Endothelial cell of umbilical vein (primary cell): ENCODE measurements around the gene ALPL. TPM values are rescaled to one million over a fixed set of nuclear protein-coding genes. Genes with fewer than 3 reads are reported as not detected.

Experiments used
- BruUV-seq: library from RNA; stranded (reverse); fragments of 400-500 nt; replicated peaks from 2 replicates; lab custom pipeline; 2021; lab: Mats Ljungman, UMichigan
- CTCF ChIA-PET: fragments of 300-600, 350-600 bp; sonication (Branson Sonifier 250); formaldehyde crosslinking; loops from one replicate; lab custom pipeline; 2021; ENCODE audit warnings: antibody characterized with exemption, inconsistent platforms; lab: Charles Lee
- POLR2A ChIA-PET: fragments of 300-600, 350-600 bp; sonication (Branson Sonifier 250); formaldehyde crosslinking; loops from one replicate; lab custom pipeline; 2021; ENCODE audit warnings: antibody characterized with exemption, inconsistent platforms; lab: Charles Lee
- DNase-seq: peaks from one replicate; pipeline ENCODE4 v3.0.0-alpha.2; 2011; ENCODE audit warnings: low read depth, low spot score
- FAIRE-seq: peaks from 2 replicates; lab custom pipeline; 2011; peaks lifted over from hg19 to GRCh38; lab: Jason Lieb, UNC
- H2AFZ ChIP-seq: 2 replicates; pipeline ENCODE4 v1.6.0; 2012; ENCODE audit warnings: low read depth, low read length, control low read depth, inconsistent platforms
- H3K27ac ChIP-seq: 2 replicates; pipeline ENCODE4 v1.5.1; 2011; ENCODE audit warnings: low read depth, mild to moderate bottlenecking, control low read depth, low read length, moderate library complexity; ENCODE audit not compliant: insufficient read depth
- H3K27me3 ChIP-seq, 2 experiments: 2 replicates each; pipeline versions ENCODE4 v1.6.0 to v1.6.1; 2011; ENCODE audit warnings: low read length in 2 of 2, mixed read lengths in 1 of 2; ENCODE audit not compliant: control insufficient read depth in 2 of 2, insufficient read depth in 2 of 2
- H3K36me3 ChIP-seq, 2 experiments: 2 replicates in 1 of 2; 3 replicates in 1 of 2; pipeline ENCODE4 v1.5.1; 2011; ENCODE audit warnings: low read length in 2 of 2, mild to moderate bottlenecking in 1 of 2, moderate library complexity in 1 of 2; ENCODE audit not compliant: control insufficient read depth in 2 of 2, insufficient read depth in 2 of 2; ENCODE audit errors: extremely low read depth in 1 of 2
- H3K4me1 ChIP-seq: 3 replicates; pipeline ENCODE4 v1.5.1; 2011; ENCODE audit warnings: mild to moderate bottlenecking, low read length; ENCODE audit not compliant: control insufficient read depth, insufficient read depth; ENCODE audit errors: extremely low read depth
- H3K4me2 ChIP-seq: 2 replicates; pipeline ENCODE4 v1.6.1; 2011; ENCODE audit warnings: low read length, control low read depth, mixed read lengths; ENCODE audit not compliant: insufficient read depth
- H3K4me3 ChIP-seq, 3 experiments: fragments of 200-600 bp in 1 of 3; sonication (generic), shearing (Covaris generic) in 1 of 3; replicated peaks in 1 of 3; 2 replicates each; pipeline ENCODE4 v1.5.1; 2011 to 2016; ENCODE audit warnings: control low read depth in 3 of 3, low read length in 3 of 3, mild to moderate bottlenecking in 2 of 3, inconsistent platforms in 1 of 3, low read depth in 1 of 3, moderate library complexity in 1 of 3; ENCODE audit not compliant: insufficient read depth in 1 of 3
- H3K79me2 ChIP-seq: 2 replicates; pipeline ENCODE4 v1.6.0; 2012; ENCODE audit warnings: low read length, inconsistent platforms; ENCODE audit not compliant: control insufficient read depth, insufficient read depth
- H3K9ac ChIP-seq: replicated peaks from 2 replicates; pipeline ENCODE3; 2011; ENCODE audit warnings: low read length, control low read depth; ENCODE audit not compliant: insufficient read depth; ENCODE audit errors: extremely low read depth
- H3K9me1 ChIP-seq: replicated peaks from 3 replicates; pipeline ENCODE4 v1.6.0; 2011; ENCODE audit warnings: mild to moderate bottlenecking, low read length; ENCODE audit not compliant: control insufficient read depth, insufficient read depth; ENCODE audit errors: extremely low read depth
- H3K9me3 ChIP-seq: replicated peaks from 2 replicates; pipeline ENCODE4 v1.5.1; 2012; ENCODE audit warnings: low read length, inconsistent platforms; ENCODE audit not compliant: control insufficient read depth, insufficient read depth
- H4K20me1 ChIP-seq: replicated peaks from 2 replicates; pipeline ENCODE3; 2011; ENCODE audit warnings: mild to moderate bottlenecking, low read length; ENCODE audit not compliant: control insufficient read depth, insufficient read depth; ENCODE audit errors: extremely low read depth
- CTCF ChIP-seq, 2 donors: IDR thresholded peaks; 1 replicate in 1 of 2; 2 replicates in 1 of 2; pipeline ENCODE4 v1.5.1; 2011; ENCODE audit warnings: low read length in 2 of 2, mild to moderate bottlenecking in 2 of 2, moderate library complexity in 2 of 2, control low read depth in 1 of 2, inconsistent platforms in 1 of 2, low read depth in 1 of 2; ENCODE audit not compliant: insufficient read depth in 1 of 2; ENCODE audit errors: extremely low read depth in 1 of 2
- EZH2 ChIP-seq: IDR thresholded peaks from 2 replicates; pipeline ENCODE4 v1.6.1; 2012; ENCODE audit warnings: borderline replicate concordance, low read depth, mild to moderate bottlenecking, moderate library complexity, low read length, inconsistent platforms; ENCODE audit not compliant: severe bottlenecking
- FOS ChIP-seq: IDR thresholded peaks from 2 replicates; pipeline ENCODE4 v1.6.1; 2011; ENCODE audit warnings: mild to moderate bottlenecking, low read length, moderate library complexity, borderline replicate concordance; ENCODE audit not compliant: insufficient read depth
- GATA2 ChIP-seq: IDR thresholded peaks from 2 replicates; pipeline ENCODE4 v1.7.0; 2011; ENCODE audit warnings: low read depth, mild to moderate bottlenecking, moderate library complexity, mixed read lengths, low read length; ENCODE audit not compliant: insufficient read length, insufficient read depth
- JUN ChIP-seq: IDR thresholded peaks from 2 replicates; pipeline ENCODE4 v1.6.1; 2011; ENCODE audit warnings: borderline replicate concordance, low read depth; ENCODE audit not compliant: insufficient read length, insufficient read depth
- MAX ChIP-seq: IDR thresholded peaks from 2 replicates; pipeline ENCODE4 v1.6.1; 2011; ENCODE audit not compliant: insufficient read depth, insufficient read length
- MYC ChIP-seq: IDR thresholded peaks from one replicate; pipeline ENCODE4 v1.6.1; 2011; ENCODE audit warnings: mild to moderate bottlenecking, low read depth, low read length
- POLR2A ChIP-seq: IDR thresholded peaks from 2 replicates; pipeline ENCODE4 v1.6.1; 2012; ENCODE audit warnings: low read depth, mild to moderate bottlenecking, control low read depth, low read length
- POLR2AphosphoS5 ChIP-seq: IDR thresholded peaks from 2 replicates; pipeline ENCODE4 v1.6.1; 2012; ENCODE audit warnings: low read depth, mild to moderate bottlenecking, control low read depth, low read length, moderate library complexity; ENCODE audit not compliant: insufficient read depth
- dilution Hi-C: fragments of 300-500 bp; cut with MboI; formaldehyde crosslinking; loops from one replicate; pipeline ENCODE4 v1.15.0; 2019; ENCODE audit warnings: low sequenced_read_pairs; ENCODE audit not compliant: extremely low pct_ligation_motif_present
- intact Hi-C: fragments of 100-400 bp; cut with micrococcal nuclease; formaldehyde crosslinking; loops from one replicate; pipeline ENCODE4 v1.10.0; 2022
- polyA plus RNA-seq, 4 experiments: library from polyadenylated mRNA; depleted of rRNA in 3 of 4; stranded (reverse) in 3 of 4; unstranded in 1 of 4; fragments of >200 nt; gene quantifications; 2 replicates each; pipeline versions ENCODE4 v1.2.1 to v1.2.3, GENCODE V29; 2011 to 2012; ENCODE audit warnings: missing spikeins in 1 of 4
- total RNA-seq: library from RNA; stranded (reverse); gene quantifications from 2 replicates; pipeline ENCODE4 v1.2.3, GENCODE V29; 2021

The ALPL gene
- total and polyA plus RNA-seq, 2 donors (not counting 3 experiments of a cell fraction or from before 2014, with no cell fraction given): 0.38 to 0.92 TPM

- CTCF ChIA-PET: interaction anchor here (0.7 to 3.0 kb wide), 5 partner anchors 67 to 223 kb away, joined by 3 to 37 read pairs (median 5); no protein-coding TSS in a partner anchor
- dilution Hi-C loops: no loop called here
- Histone ChIP-seq H2AFZ (no peak overlapping the region), H3K79me2 (no peaks in the 10 kb centered on the region), H3K9ac (no peak overlapping the region), H3K9me3 (no peaks in the 10 kb centered on the region), H3K4me1 (no peaks in the 10 kb centered on the region), H3K27me3 (peaks cover 4 to 10% of the 10 kb centered on the region in 2 experiments), H3K27ac (no peak overlapping the region), H3K4me2 (no peak overlapping the region), H3K36me3 (no peaks in the 10 kb centered on the region), H4K20me1 (no peaks in the 10 kb centered on the region), H3K9me1 (no peaks in the 10 kb centered on the region), H3K4me3 (no peak overlapping the region)
- FAIRE-seq (no peak), DNase-seq (no peak)
- BruUV-seq: no TSS peak
- no peak for TF ChIP-seq POLR2AphosphoS5
- TF ChIP-seq GATA2: no peak
- TF ChIP-seq MAX: no peak
- TF ChIP-seq EZH2: no peak
- TF ChIP-seq JUN: no peak
- no peak for TF ChIP-seq CTCF (IDR thresholded peaks at IDR 0.05; ENCODE audit: extremely low read depth in 1 of 2, insufficient read depth in 1 of 2, low read depth in 1 of 2, low read length in 2 of 2)
- no peak for TF ChIP-seq FOS
- TF ChIP-seq POLR2A: no peak
- no peak for TF ChIP-seq MYC
- POLR2A ChIA-PET: no interaction called here
- intact Hi-C loops: no loop called here
Observed at GRCh38 chr1:21592086-21592865, 83.1 kb downstream of the ALPL start.
